MM.1S (cell line): Measurements from ENCODE around the gene KRTAP1-1.

Experiments used
- EZH2 ChIP-seq: fragments of 300-600 bp; sonication (generic); optimal IDR thresholded peaks from 2 replicates; pipeline ENCODE3; 2017; ENCODE audit warnings: low read depth, mild to moderate bottlenecking, antibody characterized with exemption, low read length, mixed read lengths
- EZH2phosphoT487 ChIP-seq: fragments of 300-600 bp; sonication (generic); IDR thresholded peaks from 2 replicates; pipeline ENCODE4 v1.6.1; 2018; ENCODE audit warnings: antibody characterized with exemption, low read length
- TF ChIP-seq, protein P1 (sequence below): fragments of 300-600 bp; sonication (generic); IDR thresholded peaks from 2 replicates; pipeline ENCODE4 v1.5.1; 2016; ENCODE audit warnings: antibody characterized with exemption, low read length, mixed read lengths

- TF ChIP-seq, protein P1, sequence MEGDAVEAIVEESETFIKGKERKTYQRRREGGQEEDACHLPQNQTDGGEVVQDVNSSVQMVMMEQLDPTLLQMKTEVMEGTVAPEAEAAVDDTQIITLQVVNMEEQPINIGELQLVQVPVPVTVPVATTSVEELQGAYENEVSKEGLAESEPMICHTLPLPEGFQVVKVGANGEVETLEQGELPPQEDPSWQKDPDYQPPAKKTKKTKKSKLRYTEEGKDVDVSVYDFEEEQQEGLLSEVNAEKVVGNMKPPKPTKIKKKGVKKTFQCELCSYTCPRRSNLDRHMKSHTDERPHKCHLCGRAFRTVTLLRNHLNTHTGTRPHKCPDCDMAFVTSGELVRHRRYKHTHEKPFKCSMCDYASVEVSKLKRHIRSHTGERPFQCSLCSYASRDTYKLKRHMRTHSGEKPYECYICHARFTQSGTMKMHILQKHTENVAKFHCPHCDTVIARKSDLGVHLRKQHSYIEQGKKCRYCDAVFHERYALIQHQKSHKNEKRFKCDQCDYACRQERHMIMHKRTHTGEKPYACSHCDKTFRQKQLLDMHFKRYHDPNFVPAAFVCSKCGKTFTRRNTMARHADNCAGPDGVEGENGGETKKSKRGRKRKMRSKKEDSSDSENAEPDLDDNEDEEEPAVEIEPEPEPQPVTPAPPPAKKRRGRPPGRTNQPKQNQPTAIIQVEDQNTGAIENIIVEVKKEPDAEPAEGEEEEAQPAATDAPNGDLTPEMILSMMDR, result no peak
- TF ChIP-seq EZH2, result no peak
- no peak for TF ChIP-seq EZH2phosphoT487
Measured at GRCh38 chr17:40997361-40997760, 43.9 kb downstream of the KRTAP1-1 start.
